CD4-positive, alpha-beta T cell (primary cell): ENCODE results near the gene JCAD. TPM values are rescaled to one million over a fixed set of nuclear protein-coding genes. Genes with fewer than 3 reads are reported as not detected.

Source experiments
- ATAC-seq: fragments of 200-7000 bp; cut with Tn5 transposase; one replicate; pipeline ENCODE4 v1.10.0; 2022; ENCODE audit warnings: mild to moderate bottlenecking; ENCODE audit not compliant: poor library complexity
- CTCF ChIA-PET: fragments of 350-600 bp; sonication (Branson Sonifier 250); formaldehyde crosslinking; loops from one replicate; lab custom pipeline; 2021; ENCODE audit warnings: antibody characterized with exemption, inconsistent platforms; lab: Charles Lee
- POLR2A ChIA-PET: fragments of 350-600 bp; sonication (Branson Sonifier 250); formaldehyde crosslinking; loops from one replicate; lab custom pipeline; 2021; ENCODE audit warnings: antibody characterized with exemption, inconsistent platforms; lab: Charles Lee
- DNase-seq, 14 experiments: peaks; one replicate each; pipeline ENCODE4 v3.0.0-alpha.2; 2013 to 2020; ENCODE audit warnings: mixed read lengths in 2 of 14
- H3K27ac ChIP-seq, 2 donors: one replicate each; pipeline versions ENCODE4 v1.5.1 to v1.7.0; 2013; ENCODE audit warnings: low read length in 2 of 2, low read depth in 1 of 2, mild to moderate bottlenecking in 1 of 2
- H3K27me3 ChIP-seq, 2 experiments: 1 replicate in 1 of 2; 2 replicates in 1 of 2; pipeline versions ENCODE4 v1.6.1 to v1.7.0; 2013; ENCODE audit warnings: low read length in 2 of 2, control low read depth in 1 of 2, mild to moderate bottlenecking in 1 of 2, moderate library complexity in 1 of 2; ENCODE audit not compliant: insufficient read depth in 2 of 2, control insufficient read depth in 1 of 2
- H3K36me3 ChIP-seq: one replicate; pipeline ENCODE4 v1.6.1; 2013; ENCODE audit warnings: low read length, control low read depth; ENCODE audit not compliant: insufficient read depth
- H3K4me1 ChIP-seq: one replicate; pipeline ENCODE4 v1.6.1; 2013; ENCODE audit warnings: low read length, control low read depth; ENCODE audit not compliant: insufficient read depth
- H3K4me3 ChIP-seq: one replicate; pipeline ENCODE4 v1.5.1; 2013; ENCODE audit warnings: mild to moderate bottlenecking, low read length, moderate library complexity
- H3K9me3 ChIP-seq, 2 experiments: 1 replicate in 1 of 2; 2 replicates in 1 of 2; pipeline versions ENCODE4 v1.6.1 to v1.7.0; 2013; ENCODE audit warnings: low read length in 2 of 2, mild to moderate bottlenecking in 2 of 2, control low read depth in 1 of 2, moderate library complexity in 1 of 2; ENCODE audit not compliant: control insufficient read depth in 1 of 2, insufficient read depth in 1 of 2
- H3K27ac Mint-ChIP-seq: one replicate; pipeline ENCODE4 v1.8.0; 2020; ENCODE audit warnings: mixed read lengths
- H3K27me3 Mint-ChIP-seq: one replicate; pipeline ENCODE4 v1.8.0; 2021; ENCODE audit warnings: mixed read lengths
- H3K36me3 Mint-ChIP-seq: one replicate; pipeline ENCODE4 v1.8.0; 2021; ENCODE audit warnings: low read depth, mixed read lengths
- H3K4me1 Mint-ChIP-seq: one replicate; pipeline ENCODE4 v1.8.0; 2021; ENCODE audit warnings: low read depth, mixed read lengths
- H3K4me3 Mint-ChIP-seq: one replicate; pipeline ENCODE4 v1.8.0; 2020; ENCODE audit warnings: mild to moderate bottlenecking, mixed read lengths
- H3K9me3 Mint-ChIP-seq: one replicate; pipeline ENCODE4 v1.8.0; 2020; ENCODE audit warnings: mixed read lengths
- intact Hi-C, 2 experiments: fragments of 100-400 bp; cut with DNase I in 1 of 2; cut with micrococcal nuclease in 1 of 2; formaldehyde crosslinking; loops; one replicate each; pipeline versions ENCODE4 v1.15.1 to v1.9.0; 2023 to 2025; cut with DNase I, micrococcal nuclease
- total RNA-seq, 174 experiments: library from RNA in 2 of 174; stranded (reverse) in 2 of 174; gene quantifications; one replicate each; pipeline ENCODE4 v1.2.3 and lab custom pipeline; 2021 to 2026
- TF ChIP-seq, protein P1 (sequence below): fragments of 200-600 bp; IDR thresholded peaks from one replicate; pipeline ENCODE4 v1.8.0; 2022; ENCODE audit warnings: antibody characterized with exemption, mild to moderate bottlenecking

The JCAD gene
- total RNA-seq, 2 experiments from 2014 or later: not detected

DNA sequence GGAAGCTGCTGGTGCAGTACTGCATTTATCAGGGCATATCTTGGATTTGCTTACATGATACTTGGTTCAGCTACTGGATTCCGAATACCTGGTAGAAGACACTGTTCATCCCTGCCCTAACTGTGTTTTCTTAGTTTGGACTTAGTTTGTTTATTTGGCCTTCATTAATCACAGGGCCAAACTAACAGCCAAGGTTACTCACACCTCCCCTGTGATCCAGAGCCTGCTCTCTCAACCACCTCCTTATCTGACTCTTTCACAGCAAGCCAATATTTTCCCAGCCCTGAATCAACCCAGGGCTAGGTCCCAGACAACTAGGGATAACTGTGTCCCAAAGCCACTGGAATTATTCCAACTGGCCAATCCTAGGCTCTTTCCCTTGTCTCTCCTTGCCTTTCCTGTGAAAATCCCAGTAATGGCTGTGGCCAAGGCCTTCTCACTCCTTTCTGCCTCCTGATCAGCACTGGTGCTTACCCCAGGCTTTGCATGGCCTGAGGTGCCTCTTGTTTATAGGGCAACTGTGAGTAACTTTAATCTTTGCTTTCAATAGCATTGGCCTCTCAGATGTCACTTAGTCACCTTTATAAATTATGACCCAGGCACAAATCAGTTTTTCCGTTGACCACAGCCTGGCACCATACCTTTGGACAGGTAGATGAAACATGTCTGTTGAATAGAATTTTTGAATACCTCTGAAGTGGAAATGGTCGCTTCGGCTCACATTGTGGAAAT is 9.3 kb upstream of the JCAD start:
- H3K27me3 ChIP-seq: no peaks in the 10 kb centered on the region
- TF ChIP-seq, protein P1, sequence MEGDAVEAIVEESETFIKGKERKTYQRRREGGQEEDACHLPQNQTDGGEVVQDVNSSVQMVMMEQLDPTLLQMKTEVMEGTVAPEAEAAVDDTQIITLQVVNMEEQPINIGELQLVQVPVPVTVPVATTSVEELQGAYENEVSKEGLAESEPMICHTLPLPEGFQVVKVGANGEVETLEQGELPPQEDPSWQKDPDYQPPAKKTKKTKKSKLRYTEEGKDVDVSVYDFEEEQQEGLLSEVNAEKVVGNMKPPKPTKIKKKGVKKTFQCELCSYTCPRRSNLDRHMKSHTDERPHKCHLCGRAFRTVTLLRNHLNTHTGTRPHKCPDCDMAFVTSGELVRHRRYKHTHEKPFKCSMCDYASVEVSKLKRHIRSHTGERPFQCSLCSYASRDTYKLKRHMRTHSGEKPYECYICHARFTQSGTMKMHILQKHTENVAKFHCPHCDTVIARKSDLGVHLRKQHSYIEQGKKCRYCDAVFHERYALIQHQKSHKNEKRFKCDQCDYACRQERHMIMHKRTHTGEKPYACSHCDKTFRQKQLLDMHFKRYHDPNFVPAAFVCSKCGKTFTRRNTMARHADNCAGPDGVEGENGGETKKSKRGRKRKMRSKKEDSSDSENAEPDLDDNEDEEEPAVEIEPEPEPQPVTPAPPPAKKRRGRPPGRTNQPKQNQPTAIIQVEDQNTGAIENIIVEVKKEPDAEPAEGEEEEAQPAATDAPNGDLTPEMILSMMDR: no peak
- ChIA-PET POLR2A (no interaction called here), CTCF (no interaction called here)
- Mint-ChIP-seq H3K27me3 (peaks cover 49% of the 10 kb centered on the region), H3K36me3 (no peaks in the 10 kb centered on the region), H3K4me3 (no peak overlapping the region), H3K4me1 (no peaks in the 10 kb centered on the region), H3K27ac (no peak overlapping the region), H3K9me3 (no peaks in the 10 kb centered on the region)
- ATAC-seq (no peak), DNase-seq (no peak)
- H3K36me3 ChIP-seq: no peaks in the 10 kb centered on the region
- no peak overlapping the region for H3K27ac ChIP-seq
- H3K4me1 ChIP-seq: no peaks in the 10 kb centered on the region
- no peaks in the 10 kb centered on the region for H3K9me3 ChIP-seq
- no peak overlapping the region for H3K4me3 ChIP-seq
- intact Hi-C loops: no loop called here

GRCh38 chr10:30063099-30063498 is 3.7 kb upstream of the JCAD start:
- peaks cover 69% of the 10 kb centered on the region for H3K27me3 Mint-ChIP-seq
- intact Hi-C loops: no loop called here
- TF ChIP-seq, protein P1: no peak

GRCh38 chr10:30062582-30062981 is 3.2 kb upstream of the JCAD start:
- CTCF ChIA-PET: no interaction called here
- H3K4me1 ChIP-seq: peaks cover 10% of the 10 kb centered on the region

More at GRCh38 chr10:30063099-30063498, 3.7 kb upstream of the JCAD start:
- H3K36me3 ChIP-seq: no peaks in the 10 kb centered on the region
- ChIA-PET CTCF (no interaction called here), POLR2A (no interaction called here)
- no peak overlapping the region for H3K4me3 ChIP-seq
- ATAC-seq (no peak), DNase-seq (no peak)
- H3K27me3 ChIP-seq: peaks cover 24 to 47% of the 10 kb centered on the region in 2 experiments
- no peak overlapping the region for H3K27ac ChIP-seq
- Mint-ChIP-seq H3K4me1 (peaks cover 5% of the 10 kb centered on the region), H3K4me3 (no peak overlapping the region), H3K9me3 (no peaks in the 10 kb centered on the region), H3K36me3 (no peaks in the 10 kb centered on the region), H3K27ac (no peak overlapping the region)
- peaks cover 10% of the 10 kb centered on the region for H3K4me1 ChIP-seq
- H3K9me3 ChIP-seq: peaks cover 0 to 6% of the 10 kb centered on the region in 2 experiments

More at GRCh38 chr10:30062582-30062981, 3.2 kb upstream of the JCAD start:
- Histone ChIP-seq H3K9me3 (peaks cover 0 to 6% of the 10 kb centered on the region in 2 experiments), H3K36me3 (no peaks in the 10 kb centered on the region), H3K4me3 (no peak overlapping the region), H3K27ac (no peak overlapping the region), H3K27me3 (peaks cover 29 to 52% of the 10 kb centered on the region in 2 experiments)
- Mint-ChIP-seq H3K4me3 (no peak overlapping the region), H3K36me3 (no peaks in the 10 kb centered on the region), H3K4me1 (peaks cover 5% of the 10 kb centered on the region), H3K27me3 (peaks cover 74% of the 10 kb centered on the region), H3K27ac (no peak overlapping the region), H3K9me3 (no peaks in the 10 kb centered on the region)
- DNase-seq (no peak), ATAC-seq (no peak)
- TF ChIP-seq, protein P1: no peak
- intact Hi-C loops: no loop called here
- POLR2A ChIA-PET: no interaction called here
